HCT116 (cell line): ENCODE results near the gene GPR17. TPM values are rescaled to one million over a fixed set of nuclear protein-coding genes. Genes with fewer than 3 reads are reported as not detected.

Source experiments
- ATAC-seq: fragments of 200-7000 bp; cut with Tn5 transposase; 2 replicates; pipeline ENCODE4 v1.9.1; 2020; ENCODE audit warnings: mild to moderate bottlenecking, moderate library complexity
- BruUV-seq: library from RNA; stranded (reverse); fragments of 400-500 nt; replicated peaks from 2 replicates; lab custom pipeline; 2021; lab: Mats Ljungman, UMichigan
- CTCF ChIA-PET: fragments of 300-600 bp; sonication (Branson Sonifier 250); formaldehyde crosslinking; loops from one replicate; lab custom pipeline; 2021; ENCODE audit warnings: antibody characterized with exemption; lab: Charles Lee
- POLR2A ChIA-PET: fragments of 300-600, 350-600 bp; sonication (Branson Sonifier 250); formaldehyde crosslinking; loops from one replicate; lab custom pipeline; 2021; ENCODE audit warnings: antibody characterized with exemption; lab: Charles Lee
- RAD21 ChIA-PET, 2 experiments: fragments of 300-600 bp; sonication (Branson Sonifier 250); formaldehyde crosslinking; loops; one replicate each; lab custom pipeline; 2023; ENCODE audit warnings: low total read pairs in 2 of 2; ENCODE audit not compliant: uncharacterized antibody in 2 of 2, unreplicated experiment in 2 of 2, low non-redundant PET in 1 of 2; lab: Charles Lee
- DNase-seq: peaks from one replicate; pipeline ENCODE4 v3.0.0-alpha.2; 2010; ENCODE audit warnings: low read depth, low spot score
- H2AFZ ChIP-seq: fragments of 200-600 bp; shearing (Covaris generic), sonication (generic); 2 replicates; pipeline ENCODE4 v1.6.1; 2017; ENCODE audit warnings: low read depth, mixed run types, mixed read lengths, antibody characterized with exemption, low read length; ENCODE audit not compliant: poor library complexity, severe bottlenecking
- H3K27ac ChIP-seq: 2 replicates; pipeline ENCODE4 v1.5.1; 2012; ENCODE audit warnings: low read depth, low read length
- H3K27me3 ChIP-seq: fragments of 200-600 bp; sonication (generic); 2 replicates; pipeline ENCODE4 v1.6.1; 2016; ENCODE audit warnings: mixed run types, low read length, mixed read lengths; ENCODE audit not compliant: insufficient read depth
- H3K36me3 ChIP-seq, 2 experiments: fragments of 200-500 bp in 1 of 2; fragments of 200-600 bp in 1 of 2; sonication (Bioruptor generic) in 1 of 2; sonication (generic) in 1 of 2; 2 replicates each; pipeline versions ENCODE4 v1.5.1 to v1.6.1; 2014 to 2016; ENCODE audit warnings: low read length in 2 of 2, inconsistent platforms in 1 of 2, mixed read lengths in 1 of 2, mixed run types in 1 of 2; ENCODE audit not compliant: insufficient read depth in 2 of 2, control insufficient read depth in 1 of 2
- H3K4me1 ChIP-seq, 2 experiments: fragments of 200-600 bp in 1 of 2; sonication (generic) in 1 of 2; 2 replicates each; pipeline versions ENCODE4 v1.5.1 to v1.6.1; 2012 to 2017; ENCODE audit warnings: low read length in 2 of 2, inconsistent platforms in 1 of 2, mild to moderate bottlenecking in 1 of 2, mixed read lengths in 1 of 2, mixed run types in 1 of 2, moderate library complexity in 1 of 2; ENCODE audit not compliant: insufficient read depth in 2 of 2, control insufficient read depth in 1 of 2
- H3K4me2 ChIP-seq: fragments of 200-600 bp; sonication (generic); 2 replicates; pipeline ENCODE4 v1.6.1; 2017; ENCODE audit warnings: mixed run types, low read length, mixed read lengths
- H3K4me3 ChIP-seq, 2 experiments: fragments of 200-600 bp in 1 of 2; sonication (generic) in 1 of 2; replicated peaks in 1 of 2; 2 replicates each; pipeline ENCODE4 v1.5.1; 2011 to 2016; ENCODE audit warnings: low read length in 2 of 2, control low read depth in 1 of 2, low read depth in 1 of 2, mild to moderate bottlenecking in 1 of 2, mixed read lengths in 1 of 2, mixed run types in 1 of 2
- H3K79me2 ChIP-seq: fragments of 200-600 bp; sonication (generic); 2 replicates; pipeline ENCODE4 v1.6.1; 2017; ENCODE audit warnings: mild to moderate bottlenecking, mixed run types, low read length, moderate library complexity, mixed read lengths; ENCODE audit not compliant: insufficient read depth
- H3K9ac ChIP-seq: fragments of 200-600 bp; sonication (generic); 2 replicates; pipeline ENCODE4 v1.6.1; 2016; ENCODE audit warnings: low read length, mixed read lengths
- H3K9me2 ChIP-seq: fragments of 200-600 bp; sonication (generic), shearing (Covaris generic); 2 replicates; pipeline ENCODE4 v1.6.1; 2017; ENCODE audit warnings: mixed run types, mild to moderate bottlenecking, moderate library complexity; ENCODE audit not compliant: insufficient read depth
- H3K9me3 ChIP-seq, 2 experiments: fragments of 200-500 bp in 1 of 2; fragments of 200-600 bp in 1 of 2; sonication (Bioruptor generic) in 1 of 2; sonication (generic) in 1 of 2; 2 replicates each; pipeline ENCODE4 v1.6.1; 2014 to 2017; ENCODE audit warnings: low read length in 2 of 2, mixed read lengths in 2 of 2, inconsistent platforms in 1 of 2, low read depth in 1 of 2, mild to moderate bottlenecking in 1 of 2, mixed run types in 1 of 2, moderate library complexity in 1 of 2; ENCODE audit not compliant: control insufficient read depth in 1 of 2, insufficient read depth in 1 of 2
- H4K20me1 ChIP-seq: fragments of 200-600 bp; sonication (generic), shearing (Covaris generic); 2 replicates; pipeline ENCODE4 v1.6.1; 2017; ENCODE audit warnings: mixed run types, mild to moderate bottlenecking, moderate library complexity; ENCODE audit not compliant: insufficient read depth
- CBX3 ChIP-seq: IDR thresholded peaks from 2 replicates; pipeline ENCODE4 v1.6.1; 2012; ENCODE audit warnings: low read depth
- CEBPB ChIP-seq: IDR thresholded peaks from 2 replicates; pipeline ENCODE4 v1.6.1; 2012; ENCODE audit warnings: low read depth
- EGR1 ChIP-seq: IDR thresholded peaks from 2 replicates; pipeline ENCODE4 v1.6.1; 2012; ENCODE audit warnings: low read depth
- ELF1 ChIP-seq: IDR thresholded peaks from 2 replicates; pipeline ENCODE4 v1.6.1; 2012; ENCODE audit warnings: low read depth, borderline replicate concordance
- EZH2phosphoT487 ChIP-seq: fragments of 200-600 bp; IDR thresholded peaks from 2 replicates; pipeline ENCODE4 v1.6.1; 2018; ENCODE audit warnings: antibody characterized with exemption, borderline replicate concordance
- FOSL1 ChIP-seq: IDR thresholded peaks from 2 replicates; pipeline ENCODE4 v1.6.1; 2012; ENCODE audit warnings: low read depth
- JUND ChIP-seq: IDR thresholded peaks from 2 replicates; pipeline ENCODE4 v1.6.1; 2012
- POLR2AphosphoS5 ChIP-seq: IDR thresholded peaks from 2 replicates; pipeline ENCODE4 v1.6.1; 2011; ENCODE audit warnings: mild to moderate bottlenecking, low read depth, low read length, moderate library complexity
- REST ChIP-seq: IDR thresholded peaks from 2 replicates; pipeline ENCODE4 v1.6.1; 2012; ENCODE audit warnings: low read depth
- SIN3A ChIP-seq: IDR thresholded peaks from 2 replicates; pipeline ENCODE4 v1.6.1; 2012; ENCODE audit warnings: low read depth
- SP1 ChIP-seq: IDR thresholded peaks from 2 replicates; pipeline ENCODE4 v1.6.1; 2012; ENCODE audit warnings: low read depth
- SRF ChIP-seq: IDR thresholded peaks from 2 replicates; pipeline ENCODE4 v1.6.1; 2012; ENCODE audit warnings: low read depth
- YY1 ChIP-seq: IDR thresholded peaks from 2 replicates; pipeline ENCODE4 v1.6.1; 2011; ENCODE audit warnings: low read length, low read depth, moderate library complexity, mild to moderate bottlenecking; ENCODE audit not compliant: insufficient replicate concordance; ENCODE audit errors: extremely low read depth
- ZBTB33 ChIP-seq: IDR thresholded peaks from 2 replicates; pipeline ENCODE4 v1.6.1; 2011; ENCODE audit warnings: mild to moderate bottlenecking, low read length, moderate library complexity; ENCODE audit not compliant: insufficient replicate concordance; ENCODE audit errors: extremely low read depth
- ZNF274 ChIP-seq: fragments of 200-500 bp; sonication (Bioruptor generic); IDR thresholded peaks from 2 replicates; pipeline ENCODE4 v1.6.1; 2014; ENCODE audit warnings: mild to moderate bottlenecking, low read depth, low read length, inconsistent platforms
- intact Hi-C: fragments of 100-400 bp; cut with micrococcal nuclease; formaldehyde crosslinking; loops from 2 replicates; pipeline ENCODE4 v1.10.0; 2022
- total RNA-seq: library from RNA; stranded (reverse); gene quantifications from one replicate; pipeline ENCODE4 v1.2.1, GENCODE V29; 2021; ENCODE audit not compliant: unreplicated experiment
- TF ChIP-seq, protein P1 (sequence below), 3 experiments: fragments of 200-600 bp in 1 of 3; sonication (generic) in 1 of 3; IDR thresholded peaks in 2 of 3; conservative IDR thresholded peaks in 1 of 3; 2 replicates each; pipeline ENCODE4 v1.5.1; 2012 to 2017; ENCODE audit warnings: low read depth in 2 of 3, low read length in 2 of 3, antibody characterized with exemption in 1 of 3, borderline replicate concordance in 1 of 3, control low read depth in 1 of 3, mild to moderate bottlenecking in 1 of 3, mixed read lengths in 1 of 3, mixed run types in 1 of 3, moderate library complexity in 1 of 3; ENCODE audit not compliant: insufficient read depth in 1 of 3
- TF ChIP-seq, protein P2 (sequence below): IDR thresholded peaks from 2 replicates; pipeline ENCODE4 v1.6.1; 2012

The GPR17 gene
- total RNA-seq, 1 experiment from 2014 or later = not detected

DNA sequence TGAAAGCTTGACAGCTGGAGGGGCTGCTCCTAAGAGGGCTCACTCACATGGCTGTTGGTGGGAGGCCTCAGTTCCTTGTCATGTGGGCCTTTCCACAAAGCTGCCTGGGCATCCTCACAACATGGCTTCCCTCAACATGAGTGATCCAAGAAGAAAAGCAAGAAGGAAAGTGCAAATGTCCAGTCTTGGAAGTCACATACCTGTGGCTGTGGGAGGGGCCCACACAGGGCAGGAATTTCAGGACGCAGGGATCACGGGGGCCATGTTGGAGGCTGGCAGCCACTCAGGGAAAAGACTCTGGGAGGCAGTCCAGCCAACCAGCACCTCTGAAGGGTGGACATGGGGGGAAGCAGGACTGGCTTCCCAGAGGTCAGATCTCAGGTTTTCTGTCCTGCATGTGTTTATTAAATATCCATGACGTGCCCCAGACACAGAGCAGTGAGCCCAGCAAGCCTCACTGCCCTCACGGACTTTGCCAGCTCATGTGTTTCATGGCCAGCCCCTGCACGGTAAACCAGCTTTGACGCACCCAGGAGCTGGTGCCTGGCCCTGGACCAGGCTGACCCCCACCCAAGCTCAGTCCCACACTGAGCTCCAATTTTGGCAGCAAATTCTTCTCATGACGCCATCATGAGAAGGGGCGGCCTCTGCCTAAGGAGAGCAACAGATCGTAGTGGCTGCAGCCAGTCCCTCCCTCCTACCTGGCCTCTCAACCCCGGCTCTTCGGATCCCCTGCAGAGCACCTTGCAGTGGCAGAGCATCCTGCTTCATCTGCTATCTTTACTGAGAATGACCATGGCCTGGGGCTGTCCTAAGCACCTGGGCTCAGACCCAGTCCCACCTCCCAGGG, 34.7 kb upstream of the GPR17 start:
- H2AFZ ChIP-seq = no peak overlapping the region
- ChIA-PET CTCF (interaction anchor here (1.5 kb wide), 1 partner anchor 20 kb away, joined by 4 read pairs; no protein-coding TSS in a partner anchor), RAD21 (no interaction called here), POLR2A (no interaction called here)
- no peaks in the 10 kb centered on the region for H3K36me3 ChIP-seq
- no peaks in the 10 kb centered on the region for H3K9me2 ChIP-seq
- no peaks in the 10 kb centered on the region; a peak in 1 of 4 replicates for H3K9me3 ChIP-seq
- intact Hi-C loops = no loop called here
- no peak overlapping the region for H3K27ac ChIP-seq
- H3K4me3 ChIP-seq = no peak overlapping the region
- no peaks in the 10 kb centered on the region for H3K27me3 ChIP-seq
- DNase-seq = no peak
- no peak for ATAC-seq
- no peak overlapping the region for H3K4me2 ChIP-seq
- no peak overlapping the region for H3K9ac ChIP-seq
- TF ChIP-seq SIN3A (no peak), EGR1 (no peak), SP1 (no peak), ELF1 (no peak), CEBPB (no peak), POLR2AphosphoS5 (no peak), FOSL1 (no peak), ZNF274 (no peak), CBX3 (no peak), YY1 (no peak), EZH2phosphoT487 (no peak), REST (no peak), JUND (no peak), SRF (no peak), ZBTB33 (no peak)
- TF ChIP-seq, protein P1, sequence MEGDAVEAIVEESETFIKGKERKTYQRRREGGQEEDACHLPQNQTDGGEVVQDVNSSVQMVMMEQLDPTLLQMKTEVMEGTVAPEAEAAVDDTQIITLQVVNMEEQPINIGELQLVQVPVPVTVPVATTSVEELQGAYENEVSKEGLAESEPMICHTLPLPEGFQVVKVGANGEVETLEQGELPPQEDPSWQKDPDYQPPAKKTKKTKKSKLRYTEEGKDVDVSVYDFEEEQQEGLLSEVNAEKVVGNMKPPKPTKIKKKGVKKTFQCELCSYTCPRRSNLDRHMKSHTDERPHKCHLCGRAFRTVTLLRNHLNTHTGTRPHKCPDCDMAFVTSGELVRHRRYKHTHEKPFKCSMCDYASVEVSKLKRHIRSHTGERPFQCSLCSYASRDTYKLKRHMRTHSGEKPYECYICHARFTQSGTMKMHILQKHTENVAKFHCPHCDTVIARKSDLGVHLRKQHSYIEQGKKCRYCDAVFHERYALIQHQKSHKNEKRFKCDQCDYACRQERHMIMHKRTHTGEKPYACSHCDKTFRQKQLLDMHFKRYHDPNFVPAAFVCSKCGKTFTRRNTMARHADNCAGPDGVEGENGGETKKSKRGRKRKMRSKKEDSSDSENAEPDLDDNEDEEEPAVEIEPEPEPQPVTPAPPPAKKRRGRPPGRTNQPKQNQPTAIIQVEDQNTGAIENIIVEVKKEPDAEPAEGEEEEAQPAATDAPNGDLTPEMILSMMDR (IDR thresholded peaks at IDR 0.05 in 2 of 3, conservative IDR thresholded peaks at IDR 0.05 in 1 of 3; ENCODE audit: borderline replicate concordance in 1 of 3, insufficient read depth in 1 of 3, low read depth in 2 of 3, low read length in 2 of 3) = no peak
- TF ChIP-seq, protein P2, sequence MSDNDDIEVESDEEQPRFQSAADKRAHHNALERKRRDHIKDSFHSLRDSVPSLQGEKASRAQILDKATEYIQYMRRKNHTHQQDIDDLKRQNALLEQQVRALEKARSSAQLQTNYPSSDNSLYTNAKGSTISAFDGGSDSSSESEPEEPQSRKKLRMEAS = no peak
- no peaks in the 10 kb centered on the region for H3K79me2 ChIP-seq
- no peaks in the 10 kb centered on the region for H3K4me1 ChIP-seq
- no TSS peak for BruUV-seq
- no peaks in the 10 kb centered on the region for H4K20me1 ChIP-seq
